GM12878 (cell line): ENCODE results near the gene DBNL. TPM values are rescaled to one million over a fixed set of nuclear protein-coding genes. Genes with fewer than 3 reads are reported as not detected.

ENCODE experiments used
- BCL3 ChIP-seq: IDR thresholded peaks from 2 replicates; pipeline ENCODE4 v1.6.1; 2011; ENCODE audit warnings: borderline replicate concordance, low read depth, mild to moderate bottlenecking, moderate library complexity, low read length; ENCODE audit not compliant: insufficient read depth, poor library complexity, severe bottlenecking
- BRCA1 ChIP-seq: IDR thresholded peaks from 2 replicates; pipeline ENCODE4 v1.6.1; 2011; ENCODE audit warnings: low read depth, low read length, improper control_type of control experiment
- CEBPZ ChIP-seq: fragments of 150-350 bp; IDR thresholded peaks from 2 replicates; pipeline ENCODE4 v1.6.1; 2016; ENCODE audit warnings: low read depth, low read length
- E4F1 ChIP-seq: fragments of 450-650 bp; IDR thresholded peaks from 2 replicates; pipeline ENCODE4 v1.6.1; 2018; ENCODE audit warnings: borderline replicate concordance, mild to moderate bottlenecking; ENCODE audit not compliant: partially characterized antibody
- ESRRA ChIP-seq: IDR thresholded peaks from 2 replicates; pipeline ENCODE4 v1.6.1; 2012; ENCODE audit warnings: mild to moderate bottlenecking, low read length, improper control_type of control experiment
- FOXK2 ChIP-seq: fragments of 450-650 bp; IDR thresholded peaks from 2 replicates; pipeline ENCODE4 v1.6.1; 2017; ENCODE audit warnings: mild to moderate bottlenecking, moderate library complexity
- GABPA ChIP-seq: IDR thresholded peaks from 2 replicates; pipeline ENCODE4 v1.6.1; 2014; ENCODE audit warnings: antibody characterized with exemption, low read depth, mild to moderate bottlenecking, inconsistent platforms
- MEF2B ChIP-seq: fragments of 450-650 bp; IDR thresholded peaks from 2 replicates; pipeline ENCODE4 v1.6.1; 2018; ENCODE audit warnings: mild to moderate bottlenecking, moderate library complexity; ENCODE audit not compliant: partially characterized antibody, poor library complexity, severe bottlenecking
- MLLT1 ChIP-seq: fragments of 450-650 bp; IDR thresholded peaks from 2 replicates; pipeline ENCODE4 v1.6.1; 2016; ENCODE audit warnings: mild to moderate bottlenecking
- RELA ChIP-seq: fragments of 450-650 bp; IDR thresholded peaks from 2 replicates; pipeline ENCODE4 v1.8.0; 2014; ENCODE audit warnings: borderline replicate concordance; ENCODE audit not compliant: partially characterized antibody
- SIN3A ChIP-seq: IDR thresholded peaks from 2 replicates; pipeline ENCODE4 v1.6.1; 2012; ENCODE audit warnings: low read depth, low read length, improper control_type of control experiment
- SIX5 ChIP-seq: IDR thresholded peaks from 2 replicates; pipeline ENCODE4 v1.6.1; 2011; ENCODE audit warnings: mild to moderate bottlenecking, low read depth, low read length, moderate library complexity; ENCODE audit not compliant: severe bottlenecking
- TAF1 ChIP-seq: IDR thresholded peaks from 2 replicates; pipeline ENCODE4 v1.6.1; 2011; ENCODE audit warnings: mild to moderate bottlenecking, low read depth, low read length, borderline replicate concordance
- ZNF687 ChIP-seq: fragments of 450-650 bp; IDR thresholded peaks from 2 replicates; pipeline ENCODE4 v1.6.1; 2017; ENCODE audit warnings: mild to moderate bottlenecking, moderate library complexity
- polyA plus RNA-seq, 11 experiments: library from polyadenylated mRNA; depleted of rRNA in 4 of 11; unstranded in 6 of 11; stranded (reverse) in 5 of 11; fragments of >200 nt; fragmentation: Nextera tagmentation in 4 of 11; fragmentation: Illumina TruSeq in 1 of 11; extraction: Ambion mirVana in 4 of 11; extraction: Trizol in 1 of 11; gene quantifications; 1 replicate in 1 of 11; 2 replicates in 10 of 11; pipeline versions ENCODE4 v1.2.1 to v1.2.3, GENCODE V29; 2011 to 2016; ENCODE audit warnings: inconsistent platforms in 2 of 11, missing spikeins in 2 of 11, low read depth in 1 of 11
- total RNA-seq, 4 experiments: library from RNA; depleted of rRNA in 3 of 4; stranded (reverse); fragments of >200 nt in 3 of 4; fragmentation: Illumina TruSeq in 1 of 4; extraction: Trizol in 1 of 4; gene quantifications; 2 replicates each; pipeline versions ENCODE4 v1.2.1 to v1.2.3, GENCODE V29; 2013 to 2021

DBNL gene
- total and polyA plus RNA-seq, 10 of the 15 experiments (the other 5 are each of a cell fraction or from before 2014, with no cell fraction given), result 4.1 to 179 (median 84.3) TPM

- no peak for TF ChIP-seq BCL3
- TF ChIP-seq TAF1, result peak; percentile 79; the same call in 1 of the 2 replicates
- no peak for TF ChIP-seq RELA
- TF ChIP-seq CEBPZ, result no peak
- TF ChIP-seq MEF2B, result peak; percentile 8
- no peak for TF ChIP-seq BRCA1
- TF ChIP-seq ZNF687, result peak; percentile 61; the same call in 1 of the 2 replicates
- TF ChIP-seq ESRRA, result no peak
- TF ChIP-seq E4F1, result peak; percentile 18
- no peak for TF ChIP-seq FOXK2
- TF ChIP-seq SIX5, result no peak
- TF ChIP-seq SIN3A, result peak; percentile 67; the same call in 1 of the 2 replicates
- TF ChIP-seq MLLT1, result peak; percentile 78
- peak; percentile 95 for TF ChIP-seq GABPA
Measured at GRCh38 chr7:44044315-44045225, at the start of gene DBNL (continued).
